Activated naive CD4-positive, alpha-beta T cell treated with anti-CD3 and anti-CD28 coated beads, Interleukin-2, amount 50 U/mL, for 24 hours (primary cell): ENCODE results near the gene FAM25G.

ENCODE experiments used
- H3K27ac Mint-ChIP-seq: one replicate; pipeline ENCODE4 v1.8.0; 2021; ENCODE audit warnings: mild to moderate bottlenecking, mixed read lengths
- H3K27me3 Mint-ChIP-seq: one replicate; pipeline ENCODE4 v1.8.0; 2021; ENCODE audit warnings: mixed read lengths
- H3K36me3 Mint-ChIP-seq: one replicate; pipeline ENCODE4 v1.8.0; 2021; ENCODE audit warnings: mixed read lengths
- H3K4me1 Mint-ChIP-seq: one replicate; pipeline ENCODE4 v1.8.0; 2021; ENCODE audit warnings: mixed read lengths
- H3K4me3 Mint-ChIP-seq: one replicate; pipeline ENCODE4 v1.8.0; 2021; ENCODE audit warnings: mild to moderate bottlenecking, mixed read lengths
- H3K9me3 Mint-ChIP-seq: one replicate; pipeline ENCODE4 v1.8.0; 2021; ENCODE audit warnings: mixed read lengths

Gene FAM25G

GRCh38 chr10:47454008-47454779 lies 37.3 kb downstream of the FAM25G start:
- no peaks in the 10 kb centered on the region for H3K4me1 Mint-ChIP-seq
- H3K27me3 Mint-ChIP-seq, result peaks cover 4% of the 10 kb centered on the region
- no peak overlapping the region for H3K27ac Mint-ChIP-seq
- no peaks in the 10 kb centered on the region for H3K36me3 Mint-ChIP-seq
- H3K9me3 Mint-ChIP-seq, result no peaks in the 10 kb centered on the region
- no peak overlapping the region for H3K4me3 Mint-ChIP-seq

DNA sequence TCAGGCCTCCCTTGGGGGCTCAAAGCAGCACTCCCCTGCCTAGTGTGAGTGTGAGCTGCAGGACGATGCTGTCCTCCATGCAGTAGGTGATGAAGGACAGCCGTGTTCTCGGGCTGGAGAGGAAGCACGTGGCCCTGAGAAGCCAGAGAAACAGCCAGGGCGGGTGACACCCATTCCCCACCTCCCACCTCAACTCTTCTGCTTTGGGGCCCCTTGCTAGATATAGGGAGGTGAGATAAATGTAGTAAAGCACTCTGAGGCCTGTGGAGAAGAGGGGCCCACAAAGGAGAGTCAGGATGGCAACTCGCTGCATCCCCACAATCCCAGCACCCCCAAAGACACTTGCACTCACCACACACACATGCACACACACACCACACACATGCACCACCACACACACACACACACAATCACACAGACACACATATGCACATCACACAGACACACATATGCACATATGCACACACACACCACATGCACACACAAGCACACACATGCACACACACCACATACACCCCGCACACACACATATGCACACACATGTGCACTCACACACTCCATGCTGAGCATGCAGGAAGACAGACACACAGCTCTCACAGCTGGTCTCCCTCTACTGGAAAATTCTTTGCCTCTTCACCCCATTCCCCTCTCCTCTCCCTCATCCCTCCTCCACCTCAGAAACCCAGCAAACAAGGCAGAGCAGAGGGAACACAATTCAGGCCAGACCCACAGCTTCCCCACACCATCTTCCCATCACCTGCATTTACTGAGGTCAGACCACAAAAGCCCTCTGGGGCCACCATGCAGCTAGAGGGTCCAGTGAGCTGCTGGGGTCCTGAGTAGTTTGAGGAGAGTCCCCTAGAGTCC lies 38.1 kb downstream of the FAM25G start:
- Mint-ChIP-seq H3K36me3 (no peaks in the 10 kb centered on the region), H3K4me3 (no peak overlapping the region), H3K4me1 (peaks cover 4% of the 10 kb centered on the region), H3K27ac (no peak overlapping the region), H3K27me3 (peaks cover 4% of the 10 kb centered on the region), H3K9me3 (no peaks in the 10 kb centered on the region)

DNA sequence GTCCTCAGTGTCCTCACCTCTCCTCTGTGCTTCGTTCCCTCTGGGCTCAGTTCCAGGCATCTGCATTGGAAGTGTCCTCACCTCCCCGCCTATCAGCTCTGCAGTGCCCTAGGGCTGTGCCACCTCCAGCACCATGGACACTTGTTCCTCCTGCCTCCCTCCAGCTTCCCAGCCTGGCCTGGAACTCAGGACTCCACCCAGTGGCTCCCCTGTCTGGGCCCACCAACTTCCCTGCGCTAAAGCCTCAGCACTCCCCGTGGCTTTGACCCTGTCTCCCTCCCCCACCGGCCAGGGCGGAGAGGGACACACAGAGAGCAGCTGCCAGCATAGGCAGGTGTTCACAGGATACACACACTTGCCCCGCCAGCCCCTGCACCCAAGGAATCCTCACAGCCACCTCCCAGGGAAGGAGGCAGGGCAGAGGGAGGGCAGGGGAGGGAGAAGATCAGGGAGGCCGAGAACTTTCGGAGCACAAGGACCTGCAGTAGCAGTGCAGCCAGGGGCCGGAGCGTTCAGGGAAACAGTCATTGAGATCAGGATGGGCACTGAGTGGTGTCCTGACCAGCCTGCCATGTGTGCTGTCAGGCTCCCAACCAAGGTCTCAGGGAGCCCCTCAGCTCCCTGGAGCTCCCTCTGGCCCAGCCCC lies 38.9 kb downstream of the FAM25G start:
- Mint-ChIP-seq H3K9me3 (no peaks in the 10 kb centered on the region), H3K4me1 (peaks cover 5% of the 10 kb centered on the region), H3K4me3 (no peak overlapping the region), H3K27me3 (peaks cover 4% of the 10 kb centered on the region), H3K36me3 (no peaks in the 10 kb centered on the region), H3K27ac (no peak overlapping the region)

DNA sequence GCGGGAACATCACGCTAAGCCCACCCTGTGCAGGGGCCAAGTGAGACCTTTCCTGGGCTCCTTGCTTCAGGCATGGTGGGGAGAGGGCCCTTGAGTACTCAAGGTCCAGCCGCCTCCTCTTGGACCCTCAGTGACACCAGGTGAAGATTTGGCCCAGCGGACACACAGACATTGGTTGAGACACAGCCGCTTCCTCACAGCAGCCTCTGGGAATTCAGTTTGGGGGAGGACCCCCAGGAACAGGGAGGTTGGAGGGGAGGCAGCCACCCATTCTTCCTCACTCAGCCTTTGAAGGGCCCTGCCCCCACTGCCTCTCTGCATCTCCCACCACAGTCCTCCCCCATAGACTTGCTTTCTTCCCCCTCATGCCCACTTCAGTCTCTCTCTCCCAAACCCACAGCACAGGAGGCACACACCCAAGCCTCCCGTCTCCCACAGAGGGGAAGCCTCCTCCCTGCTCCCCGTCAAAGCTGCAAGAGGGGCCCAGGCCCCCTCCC lies 39.5 kb downstream of the FAM25G start:
- H3K4me3 Mint-ChIP-seq, result no peak overlapping the region
- H3K27ac Mint-ChIP-seq, result no peak overlapping the region
- H3K9me3 Mint-ChIP-seq, result no peaks in the 10 kb centered on the region
- H3K4me1 Mint-ChIP-seq, result peaks cover 5% of the 10 kb centered on the region
- peaks cover 4% of the 10 kb centered on the region for H3K27me3 Mint-ChIP-seq
- H3K36me3 Mint-ChIP-seq, result no peaks in the 10 kb centered on the region

DNA sequence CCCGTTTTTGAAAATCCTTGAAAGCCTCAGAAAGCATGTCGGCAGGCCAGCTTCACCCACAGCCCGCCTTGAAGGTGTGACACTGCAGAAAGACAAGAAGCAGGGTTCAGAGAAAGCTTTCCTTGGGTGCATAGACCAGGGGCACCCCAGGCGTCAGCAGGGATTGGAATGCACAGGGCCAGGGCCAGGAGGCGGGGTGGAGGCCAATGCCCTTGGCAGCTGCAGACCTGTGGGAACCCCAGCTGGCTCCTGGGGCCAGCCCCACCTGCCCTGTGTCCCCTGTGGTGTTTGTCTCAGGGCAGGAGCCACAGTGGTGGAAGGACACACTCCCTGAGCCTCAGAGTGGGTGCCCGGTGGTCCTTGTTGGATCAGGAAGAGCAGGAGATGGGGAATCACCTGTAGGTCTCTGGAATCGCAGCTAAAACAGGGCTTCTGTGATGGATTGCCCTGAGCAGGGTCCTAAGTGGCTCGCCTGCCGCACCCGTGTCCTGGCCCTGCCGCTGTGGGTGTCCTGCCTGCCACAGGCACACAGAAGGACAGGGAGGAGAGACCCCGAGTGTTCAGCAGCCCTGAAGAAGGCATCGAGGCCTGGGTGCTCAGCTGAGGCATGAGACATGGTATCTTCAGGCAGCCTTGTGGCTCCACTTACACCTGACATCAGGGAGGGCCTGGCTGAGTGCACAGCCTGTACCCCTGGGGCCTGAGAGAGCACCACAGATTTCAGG lies 40.1 kb downstream of the FAM25G start:
- Mint-ChIP-seq H3K4me1 (peaks cover 5% of the 10 kb centered on the region), H3K9me3 (no peaks in the 10 kb centered on the region), H3K4me3 (no peak overlapping the region), H3K36me3 (no peaks in the 10 kb centered on the region), H3K27me3 (peaks cover 4% of the 10 kb centered on the region), H3K27ac (no peak overlapping the region)

DNA sequence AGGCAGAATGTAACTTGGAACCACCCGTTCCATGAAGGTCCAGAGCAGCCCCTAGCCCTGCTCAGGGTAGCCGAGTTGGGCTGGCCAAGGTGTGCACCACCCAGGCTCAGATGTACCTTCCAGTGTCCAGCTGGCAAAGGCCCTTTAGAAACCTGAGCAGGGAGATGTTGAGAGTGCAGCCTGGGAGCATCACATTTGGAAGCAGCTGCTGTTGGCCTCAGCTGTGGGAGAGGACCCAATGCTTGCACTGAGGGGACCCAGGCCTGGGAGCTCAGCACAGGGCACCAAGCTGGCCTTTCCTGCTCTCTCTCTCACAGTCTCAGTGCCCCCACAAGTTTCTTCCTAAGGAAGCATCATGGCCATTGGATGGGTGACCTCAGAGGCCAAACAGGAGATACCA lies 41.1 kb downstream of the FAM25G start:
- H3K27ac Mint-ChIP-seq, result no peak overlapping the region
- H3K27me3 Mint-ChIP-seq, result peaks cover 4% of the 10 kb centered on the region
- peaks cover 6% of the 10 kb centered on the region for H3K9me3 Mint-ChIP-seq
- H3K4me1 Mint-ChIP-seq, result peaks cover 5% of the 10 kb centered on the region
- H3K36me3 Mint-ChIP-seq, result no peaks in the 10 kb centered on the region
- H3K4me3 Mint-ChIP-seq, result no peak overlapping the region

DNA sequence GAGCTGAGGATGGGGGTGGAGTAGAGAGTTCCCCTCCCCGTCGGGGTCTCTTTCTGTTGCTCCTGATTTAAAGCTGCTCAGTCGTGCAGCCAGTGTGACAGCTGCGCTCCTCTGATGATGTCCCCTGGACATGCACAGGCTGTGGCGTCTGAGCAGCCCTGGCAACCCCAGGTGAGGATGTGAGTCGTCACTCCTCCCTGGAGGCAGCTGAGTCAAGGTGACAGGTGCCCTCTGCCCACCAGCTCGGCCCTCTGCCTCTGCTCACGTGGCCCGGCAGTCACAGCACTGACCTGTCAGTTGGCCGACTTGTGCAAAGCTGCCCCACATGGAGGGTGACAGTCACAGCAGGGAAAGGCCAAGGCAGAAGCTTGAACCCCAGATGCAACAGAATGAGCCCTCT lies 41.5 kb downstream of the FAM25G start:
- H3K27me3 Mint-ChIP-seq, result peaks cover 4% of the 10 kb centered on the region
- peaks cover 9% of the 10 kb centered on the region for H3K9me3 Mint-ChIP-seq
- peaks cover 5% of the 10 kb centered on the region for H3K4me1 Mint-ChIP-seq
- H3K36me3 Mint-ChIP-seq, result peaks cover 4% of the 10 kb centered on the region
- no peak overlapping the region for H3K27ac Mint-ChIP-seq
- H3K4me3 Mint-ChIP-seq, result no peak overlapping the region

- Mint-ChIP-seq H3K27ac (no peak overlapping the region), H3K36me3 (peaks cover 4% of the 10 kb centered on the region), H3K4me1 (peaks cover 5% of the 10 kb centered on the region), H3K9me3 (peaks cover 9% of the 10 kb centered on the region), H3K4me3 (no peak overlapping the region), H3K27me3 (peaks cover 2% of the 10 kb centered on the region)
These were observed 42.2 kb downstream of the FAM25G start for GRCh38 chr10:47449102-47449978.

- H3K9me3 Mint-ChIP-seq, result peaks cover 9% of the 10 kb centered on the region
- H3K4me3 Mint-ChIP-seq, result no peak overlapping the region
- H3K4me1 Mint-ChIP-seq, result peaks cover 5% of the 10 kb centered on the region
- H3K36me3 Mint-ChIP-seq, result peaks cover 6% of the 10 kb centered on the region
- H3K27ac Mint-ChIP-seq, result no peak overlapping the region
- H3K27me3 Mint-ChIP-seq, result peaks cover 1% of the 10 kb centered on the region
These were observed 43.8 kb downstream of the FAM25G start for GRCh38 chr10:47447705-47448104.

GRCh38 chr10:47447209-47447608 lies 44.3 kb downstream of the FAM25G start:
- H3K27ac Mint-ChIP-seq, result no peak overlapping the region
- no peak overlapping the region for H3K4me3 Mint-ChIP-seq
- H3K27me3 Mint-ChIP-seq, result peaks cover 1% of the 10 kb centered on the region
- peaks cover 6% of the 10 kb centered on the region for H3K36me3 Mint-ChIP-seq
- H3K9me3 Mint-ChIP-seq, result peaks cover 9% of the 10 kb centered on the region
- H3K4me1 Mint-ChIP-seq, result peaks cover 5% of the 10 kb centered on the region

DNA sequence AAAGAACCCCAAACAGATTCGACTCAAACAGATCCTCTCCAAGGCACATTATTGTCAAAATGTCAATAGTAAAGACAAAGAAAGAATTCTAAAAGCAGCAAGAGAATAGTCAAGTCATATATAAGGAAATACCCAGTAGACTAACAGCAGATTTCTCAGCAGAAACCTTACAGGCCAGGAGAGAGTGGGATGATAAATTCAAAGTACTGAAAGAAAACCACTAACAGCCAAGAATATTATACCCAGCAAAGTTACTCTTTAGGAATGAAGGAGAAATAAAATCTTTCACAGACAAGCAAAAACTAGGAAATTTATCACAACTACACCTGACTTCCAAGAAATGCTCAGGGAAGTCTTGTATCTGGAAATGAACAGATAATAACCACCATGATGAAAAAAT lies 45.8 kb downstream of the FAM25G start:
- peaks cover 11% of the 10 kb centered on the region for H3K27me3 Mint-ChIP-seq
- H3K4me3 Mint-ChIP-seq, result no peak overlapping the region
- peaks cover 5% of the 10 kb centered on the region for H3K4me1 Mint-ChIP-seq
- peaks cover 9% of the 10 kb centered on the region for H3K9me3 Mint-ChIP-seq
- H3K27ac Mint-ChIP-seq, result no peak overlapping the region
- H3K36me3 Mint-ChIP-seq, result peaks cover 6% of the 10 kb centered on the region

DNA sequence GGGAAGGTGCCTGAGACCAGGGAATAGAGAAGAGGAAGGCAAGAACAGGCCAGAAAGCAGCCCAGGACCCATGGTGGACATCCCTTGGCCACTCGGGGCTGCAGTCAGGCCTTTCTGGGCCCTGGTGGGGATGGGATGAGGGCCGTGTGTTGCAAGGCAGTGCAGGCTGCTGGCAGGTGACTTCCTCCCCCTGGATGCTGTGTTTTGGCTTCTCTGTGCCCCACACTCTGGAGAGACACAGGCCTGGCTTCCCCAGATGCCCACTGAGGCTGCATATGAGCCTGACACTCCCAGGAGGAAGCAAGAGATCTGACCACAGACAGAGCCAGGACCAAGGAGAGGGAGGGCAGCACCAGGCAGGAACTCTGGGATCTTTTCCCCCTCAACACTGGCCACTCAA lies 47.5 kb downstream of the FAM25G start:
- Mint-ChIP-seq H3K27ac (no peak overlapping the region), H3K9me3 (peaks cover 9% of the 10 kb centered on the region), H3K4me3 (no peak overlapping the region), H3K4me1 (peaks cover 5% of the 10 kb centered on the region), H3K27me3 (peaks cover 16% of the 10 kb centered on the region), H3K36me3 (peaks cover 6% of the 10 kb centered on the region)

DNA sequence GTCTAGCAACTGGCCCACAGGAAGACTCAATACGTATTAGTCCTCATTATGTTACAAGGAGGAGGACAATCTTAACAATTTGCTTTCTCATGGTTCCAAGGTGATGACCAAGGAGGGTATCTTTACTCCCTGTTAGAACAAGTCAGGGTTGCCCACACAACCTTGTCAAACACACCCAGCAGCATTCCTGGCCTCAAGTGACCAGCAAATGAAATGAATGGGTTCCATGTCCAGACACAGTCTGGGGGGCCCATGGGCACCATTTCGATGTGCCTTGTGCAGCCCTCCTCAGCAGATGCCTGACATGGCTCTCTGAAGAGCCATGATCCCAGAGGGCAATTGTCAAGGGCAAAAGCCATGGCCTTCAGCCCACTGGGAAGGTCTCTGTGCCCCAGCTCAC lies 48.4 kb downstream of the FAM25G start:
- Mint-ChIP-seq H3K4me3 (no peak overlapping the region), H3K9me3 (peaks cover 9% of the 10 kb centered on the region), H3K27ac (no peak overlapping the region), H3K4me1 (no peaks in the 10 kb centered on the region), H3K36me3 (peaks cover 6% of the 10 kb centered on the region), H3K27me3 (peaks cover 18% of the 10 kb centered on the region)

DNA sequence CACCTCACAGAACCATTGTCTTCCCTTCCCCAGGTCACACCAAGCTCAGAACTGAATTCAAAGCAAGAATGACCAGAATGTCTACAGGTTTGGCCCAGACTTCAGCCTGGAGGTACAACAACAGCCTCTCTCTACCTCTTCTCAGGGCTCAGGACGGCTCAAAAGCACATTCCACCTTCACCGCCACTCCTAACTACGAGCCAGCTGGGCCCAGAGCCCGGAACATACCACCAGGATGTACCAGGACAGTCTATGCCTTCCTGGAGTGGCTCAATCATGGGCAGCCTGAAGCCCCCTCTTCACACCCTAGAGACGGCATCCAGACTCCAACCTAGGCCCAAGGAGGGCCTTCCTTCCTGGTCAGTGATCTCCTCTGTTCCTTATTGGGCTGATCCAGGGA lies 49.1 kb downstream of the FAM25G start:
- H3K4me1 Mint-ChIP-seq, result no peaks in the 10 kb centered on the region
- H3K4me3 Mint-ChIP-seq, result no peak overlapping the region
- H3K36me3 Mint-ChIP-seq, result peaks cover 6% of the 10 kb centered on the region
- peaks cover 20% of the 10 kb centered on the region for H3K27me3 Mint-ChIP-seq
- peaks cover 9% of the 10 kb centered on the region for H3K9me3 Mint-ChIP-seq
- H3K27ac Mint-ChIP-seq, result no peak overlapping the region
